Left lobe of liver (tissue), 2 donors: ENCODE results near the gene CSN1S1. TPM values are rescaled to one million over a fixed set of nuclear protein-coding genes. Genes with fewer than 3 reads are reported as not detected.
A peak's percentile ranks its signal among the peaks of the same experiment; 100 is the strongest.
"Not testable (repeated sequence)": the region's sequence is repeated elsewhere in the genome, so short reads cannot be mapped to it uniquely, and the experiment has no call there.

Experiments
- ATAC-seq: fragments of 200-7000 bp; cut with Tn5 transposase; one replicate; pipeline ENCODE4 v1.9.1; 2020; ENCODE audit warnings: mild to moderate bottlenecking, moderate library complexity
- DNase-seq: peaks from one replicate; pipeline ENCODE4 v3.0.0-alpha.2; 2020; ENCODE audit warnings: low spot score
- total RNA-seq: library from RNA; stranded (reverse); gene quantifications from one replicate; pipeline ENCODE4 v1.2.1, GENCODE V29; 2021
- donor health status: DM: no; HTN: no; CAD: no; lungs with moderate emphysema.
- donor health status: DM: no; HTN: yes; CAD: no.

The CSN1S1 gene
- total RNA-seq: not detected

- ATAC-seq: no peak
These were observed at the start of gene CSN1S1 for GRCh38 chr4:69930768-69931167. Gene CSN1S1 (plus strand): TSS chr4:69931068. CDS start chr4:69932556, 1,488 bp downstream.

GRCh38 chr4:69881173-69881773, 49.6 kb upstream of the CSN1S1 start:
- DNase-seq (peak; percentile 47), ATAC-seq (peak; percentile 99)

More at GRCh38 chr4:69930768-69931167, at the start of gene CSN1S1:
- no peak for DNase-seq

- ATAC-seq: peak; percentile 53
These were observed 48.7 kb upstream of the CSN1S1 start for GRCh38 chr4:69882150-69882549.

GRCh38 chr4:69888336-69888735, 42.5 kb upstream of the CSN1S1 start:
- DNase-seq (no peak), ATAC-seq (no peak)

More at GRCh38 chr4:69882150-69882549, 48.7 kb upstream of the CSN1S1 start:
- no peak for DNase-seq

- no peak for ATAC-seq
- DNase-seq: no peak
These were observed 36.7 kb upstream of the CSN1S1 start for GRCh38 chr4:69894186-69894585.

GRCh38 chr4:69894721-69895120, 36.1 kb upstream of the CSN1S1 start:
- DNase-seq (no peak), ATAC-seq (no peak)

GRCh38 chr4:69896530-69897116, 34.2 kb upstream of the CSN1S1 start:
- ATAC-seq (peak; percentile 38), DNase-seq (no peak)

- no peak for ATAC-seq
- DNase-seq: no peak
These were observed 23.7 kb upstream of the CSN1S1 start for GRCh38 chr4:69907151-69907550.

GRCh38 chr4:69909195-69909594, 21.7 kb upstream of the CSN1S1 start:
- ATAC-seq (no peak), DNase-seq (no peak)

- ATAC-seq (no peak), DNase-seq (no peak)
These were observed 20.7 kb upstream of the CSN1S1 start for GRCh38 chr4:69910016-69910782.

GRCh38 chr4:69920874-69921273, 10.0 kb upstream of the CSN1S1 start:
- ATAC-seq: no peak
- no peak for DNase-seq

GRCh38 chr4:69923782-69924410, 7.0 kb upstream of the CSN1S1 start:
- DNase-seq, ATAC-seq: not testable (repeated sequence)

GRCh38 chr4:69934150-69934549, 3.3 kb downstream of the CSN1S1 start:
- DNase-seq (no peak), ATAC-seq (no peak)

- DNase-seq (no peak), ATAC-seq (no peak)
These were observed 5.7 kb downstream of the CSN1S1 start for GRCh38 chr4:69936566-69936965.

GRCh38 chr4:69951602-69952001, 20.7 kb downstream of the CSN1S1 start:
- DNase-seq: no peak
- ATAC-seq: no peak

GRCh38 chr4:69957209-69957608, 26.3 kb downstream of the CSN1S1 start:
- no peak for DNase-seq
- ATAC-seq: no peak

- no peak for ATAC-seq
- DNase-seq: no peak
These were observed 34.8 kb downstream of the CSN1S1 start, which contains the start of gene CSN2 for GRCh38 chr4:69965628-69966027. Gene CSN2 (minus strand): TSS chr4:69965728. CDS start chr4:69960995, 4,733 bp downstream.

- ATAC-seq (peak; percentile 70), DNase-seq (no peak)
These were observed 39.2 kb downstream of the CSN1S1 start for GRCh38 chr4:69970071-69970470.

GRCh38 chr4:69974631-69975030, 43.8 kb downstream of the CSN1S1 start:
- ATAC-seq: no peak
- no peak for DNase-seq

GRCh38 chr4:69977582-69977981, 46.7 kb downstream of the CSN1S1 start:
- DNase-seq: no peak
- ATAC-seq: no peak

GRCh38 chr4:69984030-69984443, 53.2 kb downstream of the CSN1S1 start:
- DNase-seq (peak; percentile 53), ATAC-seq (peak; percentile 96)
